Erythroblast (primary cell): Measurements from ENCODE around the gene ZMYND11.

Source experiments
- GATA1 ChIP-seq: IDR thresholded peaks from 2 replicates; pipeline ENCODE4 v1.6.1; 2011; ENCODE audit warnings: low read depth, mild to moderate bottlenecking, control low read depth, low read length, moderate library complexity
- POLR2A ChIP-seq: IDR thresholded peaks from 2 replicates; pipeline ENCODE4 v1.6.1; 2011; ENCODE audit warnings: mild to moderate bottlenecking, low read length

GRCh38 chr10:178723-179122 lies 43.5 kb downstream of the ZMYND11 start:
- TF ChIP-seq POLR2A, result no peak
- TF ChIP-seq GATA1, result no peak
